Measurements from ENCODE around the gene ICAM5. TPM values are rescaled to one million over a fixed set of nuclear protein-coding genes. Genes with fewer than 3 reads are reported as not detected.
"Not testable (repeated sequence)": the region's sequence is repeated elsewhere in the genome, so short reads cannot be mapped to it uniquely, and the experiment has no call there.

The ICAM5 gene
- polyA plus RNA-seq, 1 donor (not counting 4 experiments of a cell fraction or from before 2014, with no cell fraction given): 0.20 TPM

GRCh38 chr19:10279737-10280442, 9.9 kb upstream of the ICAM5 start:
- Histone ChIP-seq H3K27ac (ENCODE audit: control insufficient read depth, insufficient read depth, low read length) (no peak overlapping the region), H4K20me1 (ENCODE audit: control insufficient read depth, extremely low read depth, insufficient read depth, low read length) (no peaks in the 10 kb centered on the region), H3K4me3 (ENCODE audit: control insufficient read depth in 2 of 3, extremely low read depth in 1 of 3, insufficient read depth in 2 of 3, low read depth in 1 of 3, low read length in 3 of 3) (no peak overlapping the region), H3K4me2 (ENCODE audit: control insufficient read depth, extremely low read depth, insufficient read depth, low read depth, low read length) (no peak overlapping the region), H2AFZ (ENCODE audit: control insufficient read depth, low read length) (no peak overlapping the region), H3K9me3 (ENCODE audit: control insufficient read depth, low read depth, low read length) (no peaks in the 10 kb centered on the region), H3K36me3 (ENCODE audit: control insufficient read depth in 2 of 2, extremely low read depth in 1 of 2, insufficient read depth in 2 of 2, low read length in 2 of 2) (no peaks in the 10 kb centered on the region), H3K79me2 (ENCODE audit: control insufficient read depth, insufficient read depth, low read length) (no peaks in the 10 kb centered on the region), H3K9ac (ENCODE audit: control insufficient read depth, extremely low read depth, insufficient read depth, low read length) (no peak overlapping the region), H3K27me3 (ENCODE audit: control insufficient read depth, extremely low read depth, insufficient read depth, low read length) (no peaks in the 10 kb centered on the region), H3K9me1 (ENCODE audit: control insufficient read depth, extremely low read depth, insufficient read depth, low read length) (no peaks in the 10 kb centered on the region), H3K4me1 (ENCODE audit: control insufficient read depth, extremely low read depth, insufficient read depth, low read length) (peaks cover 11% of the 10 kb centered on the region)
- dilution Hi-C loops (cut with MboI; ENCODE audit: extremely low pct_ligation_motif_present, low sequenced_read_pairs): no loop called here
- DNase-seq (ENCODE audit: low read depth, low spot score): no peak
- TF ChIP-seq EZH2 (IDR thresholded peaks at IDR 0.05; ENCODE audit: low read length) (no peak), CTCF (optimal IDR thresholded peaks at IDR 0.05 in 1 of 3, IDR thresholded peaks at IDR 0.05 in 1 of 3, conservative IDR thresholded peaks at IDR 0.05 in 1 of 3; ENCODE audit: extremely low read depth in 1 of 3, insufficient read depth in 2 of 3, low read length in 3 of 3) (no peak)
- no peak for FAIRE-seq

GRCh38 chr19:10282043-10282442, 7.7 kb upstream of the ICAM5 start:
- dilution Hi-C loops (cut with MboI; ENCODE audit: extremely low pct_ligation_motif_present, low sequenced_read_pairs); H3K4me3 ChIP-seq (ENCODE audit: control insufficient read depth in 2 of 3, extremely low read depth in 1 of 3, insufficient read depth in 2 of 3, low read depth in 1 of 3, low read length in 3 of 3); H2AFZ ChIP-seq (ENCODE audit: control insufficient read depth, low read length); H3K36me3 ChIP-seq (ENCODE audit: control insufficient read depth in 2 of 2, extremely low read depth in 1 of 2, insufficient read depth in 2 of 2, low read length in 2 of 2); H3K4me2 ChIP-seq (ENCODE audit: control insufficient read depth, extremely low read depth, insufficient read depth, low read depth, low read length); H4K20me1 ChIP-seq (ENCODE audit: control insufficient read depth, extremely low read depth, insufficient read depth, low read length); DNase-seq (ENCODE audit: low read depth, low spot score); H3K27me3 ChIP-seq (ENCODE audit: control insufficient read depth, extremely low read depth, insufficient read depth, low read length); H3K9ac ChIP-seq (ENCODE audit: control insufficient read depth, extremely low read depth, insufficient read depth, low read length); H3K9me3 ChIP-seq (ENCODE audit: control insufficient read depth, low read depth, low read length); H3K27ac ChIP-seq (ENCODE audit: control insufficient read depth, insufficient read depth, low read length); FAIRE-seq; H3K9me1 ChIP-seq (ENCODE audit: control insufficient read depth, extremely low read depth, insufficient read depth, low read length); H3K79me2 ChIP-seq (ENCODE audit: control insufficient read depth, insufficient read depth, low read length): not testable (repeated sequence)
- peaks cover 27% of the 10 kb centered on the region for H3K4me1 ChIP-seq (ENCODE audit: control insufficient read depth, extremely low read depth, insufficient read depth, low read length)

Data from keratinocyte (primary cell).